Peyer's patch (tissue), 4 donors: ENCODE data around the gene NCK2. TPM values are rescaled to one million over a fixed set of nuclear protein-coding genes. Genes with fewer than 3 reads are reported as not detected.

ENCODE experiments used
- DNase-seq, 3 donors: peaks; one replicate each; pipeline ENCODE4 v3.0.0-alpha.2; 2017 to 2019
- H3K27ac ChIP-seq, 4 donors: fragments of 200-600 bp; sonication (generic); one replicate each; pipeline ENCODE4 v1.5.1; 2016 to 2019
- H3K27me3 ChIP-seq, 2 donors: fragments of 200-600 bp; sonication (generic); one replicate each; pipeline ENCODE4 v1.5.1; 2019
- H3K36me3 ChIP-seq, 3 donors: fragments of 200-600 bp; sonication (generic); one replicate each; pipeline ENCODE4 v1.5.1; 2016 to 2019
- H3K4me1 ChIP-seq, 4 donors: fragments of 200-600 bp; sonication (generic); one replicate each; pipeline ENCODE4 v1.5.1; 2016 to 2019
- H3K4me3 ChIP-seq, 4 donors: fragments of 200-600 bp; sonication (generic); 1 replicate in 3 of 4; 2 replicates in 1 of 4; pipeline ENCODE4 v1.5.1; 2016 to 2019; ENCODE audit warnings: mild to moderate bottlenecking in 1 of 4
- H3K9me3 ChIP-seq, 4 donors: fragments of 200-600 bp; sonication (generic); one replicate each; pipeline ENCODE4 v1.5.1; 2016 to 2019; ENCODE audit warnings: mild to moderate bottlenecking in 1 of 4
- POLR2A ChIP-seq, 2 donors: fragments of 450-650 bp; IDR thresholded peaks; one replicate each; pipeline ENCODE4 v1.5.1; 2017; ENCODE audit warnings: antibody characterized with exemption in 2 of 2, mild to moderate bottlenecking in 2 of 2, moderate library complexity in 2 of 2
- total RNA-seq, 4 donors: library from RNA; depleted of rRNA; stranded (reverse); fragments of >200 nt; gene quantifications; one replicate each; pipeline ENCODE4 v1.1.0, GENCODE V29; 2016
- TF ChIP-seq, protein P1 (sequence below), 6 experiments: fragments of 450-650 bp in 4 of 6; fragments of 200-600 bp in 2 of 6; sonication (generic) in 1 of 6; IDR thresholded peaks; one replicate each; pipeline ENCODE4 v1.5.1; 2017 to 2019; ENCODE audit warnings: antibody characterized with exemption in 6 of 6, mild to moderate bottlenecking in 3 of 6, moderate library complexity in 1 of 6

NCK2 gene
- total RNA-seq, 4 donors from 2014 or later: 58.6 to 94.5 (median 85.8) TPM

DNA sequence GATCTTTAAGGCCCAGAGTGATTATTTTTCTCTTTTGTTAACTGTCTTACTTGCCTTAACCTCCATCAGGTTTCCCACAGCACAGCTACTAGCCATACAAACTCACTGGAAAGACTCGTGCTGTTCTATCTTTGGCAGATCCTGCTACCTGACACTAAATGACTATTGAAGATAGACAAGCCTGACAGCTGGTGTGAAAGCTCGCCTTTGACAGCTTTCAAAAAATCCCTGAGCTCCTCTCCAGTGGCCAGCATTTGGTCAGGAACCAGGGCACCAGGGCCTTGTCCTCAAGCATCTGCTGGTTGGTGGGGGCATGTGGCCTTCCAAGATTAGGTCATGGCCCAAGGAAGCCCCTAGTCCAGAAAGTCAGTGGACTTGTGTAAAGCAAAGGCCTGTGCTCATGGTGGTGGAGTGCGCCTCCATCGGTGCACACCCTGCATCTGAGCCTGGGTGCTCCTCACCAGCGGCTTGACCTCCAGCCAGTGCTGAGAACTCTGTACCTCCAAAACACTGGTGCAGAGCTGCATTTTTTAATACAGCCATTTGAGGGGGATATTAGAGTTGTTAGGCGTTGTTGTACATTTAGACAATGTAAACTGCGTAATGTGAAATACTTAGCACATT lies 158.5 kb downstream of the NCK2 start:
- Histone ChIP-seq H3K4me3 (no peak overlapping the region), H3K9me3 (no peaks in the 10 kb centered on the region), H3K36me3 (no peaks in the 10 kb centered on the region), H3K27ac (no peak overlapping the region), H3K27me3 (no peaks in the 10 kb centered on the region), H3K4me1 (no peaks in the 10 kb centered on the region)
- TF ChIP-seq, protein P1, sequence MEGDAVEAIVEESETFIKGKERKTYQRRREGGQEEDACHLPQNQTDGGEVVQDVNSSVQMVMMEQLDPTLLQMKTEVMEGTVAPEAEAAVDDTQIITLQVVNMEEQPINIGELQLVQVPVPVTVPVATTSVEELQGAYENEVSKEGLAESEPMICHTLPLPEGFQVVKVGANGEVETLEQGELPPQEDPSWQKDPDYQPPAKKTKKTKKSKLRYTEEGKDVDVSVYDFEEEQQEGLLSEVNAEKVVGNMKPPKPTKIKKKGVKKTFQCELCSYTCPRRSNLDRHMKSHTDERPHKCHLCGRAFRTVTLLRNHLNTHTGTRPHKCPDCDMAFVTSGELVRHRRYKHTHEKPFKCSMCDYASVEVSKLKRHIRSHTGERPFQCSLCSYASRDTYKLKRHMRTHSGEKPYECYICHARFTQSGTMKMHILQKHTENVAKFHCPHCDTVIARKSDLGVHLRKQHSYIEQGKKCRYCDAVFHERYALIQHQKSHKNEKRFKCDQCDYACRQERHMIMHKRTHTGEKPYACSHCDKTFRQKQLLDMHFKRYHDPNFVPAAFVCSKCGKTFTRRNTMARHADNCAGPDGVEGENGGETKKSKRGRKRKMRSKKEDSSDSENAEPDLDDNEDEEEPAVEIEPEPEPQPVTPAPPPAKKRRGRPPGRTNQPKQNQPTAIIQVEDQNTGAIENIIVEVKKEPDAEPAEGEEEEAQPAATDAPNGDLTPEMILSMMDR (IDR thresholded peaks at IDR 0.05): no peak
- no peak for TF ChIP-seq POLR2A (IDR thresholded peaks at IDR 0.05)
- DNase-seq: no peak

DNA sequence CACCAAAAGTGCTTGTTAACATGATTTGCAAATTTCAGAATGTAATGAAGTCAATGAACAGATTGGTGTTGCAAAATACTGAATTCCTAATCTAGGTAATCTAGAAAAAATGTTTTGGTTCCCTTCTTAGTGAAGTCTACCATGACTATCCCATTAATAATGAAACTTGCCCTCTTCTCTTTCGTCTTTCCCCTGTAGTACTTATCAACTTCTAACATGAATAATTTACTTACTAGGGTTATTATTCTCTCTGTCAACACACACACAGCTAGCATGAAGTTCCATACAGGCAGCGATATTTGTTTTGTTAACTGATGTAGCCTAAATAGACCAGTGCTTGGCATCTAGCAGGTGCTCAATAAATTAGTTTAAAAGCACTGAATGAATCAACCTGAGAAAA lies 160.2 kb downstream of the NCK2 start:
- H3K36me3 ChIP-seq: no peaks in the 10 kb centered on the region
- TF ChIP-seq, protein P1 (IDR thresholded peaks at IDR 0.05): no peak
- no peak for TF ChIP-seq POLR2A (IDR thresholded peaks at IDR 0.05)
- no peak for DNase-seq
- no peaks in the 10 kb centered on the region for H3K9me3 ChIP-seq
- H3K4me1 ChIP-seq: no peaks in the 10 kb centered on the region
- H3K27ac ChIP-seq: no peak overlapping the region
- no peaks in the 10 kb centered on the region for H3K27me3 ChIP-seq
- no peak overlapping the region for H3K4me3 ChIP-seq

DNA sequence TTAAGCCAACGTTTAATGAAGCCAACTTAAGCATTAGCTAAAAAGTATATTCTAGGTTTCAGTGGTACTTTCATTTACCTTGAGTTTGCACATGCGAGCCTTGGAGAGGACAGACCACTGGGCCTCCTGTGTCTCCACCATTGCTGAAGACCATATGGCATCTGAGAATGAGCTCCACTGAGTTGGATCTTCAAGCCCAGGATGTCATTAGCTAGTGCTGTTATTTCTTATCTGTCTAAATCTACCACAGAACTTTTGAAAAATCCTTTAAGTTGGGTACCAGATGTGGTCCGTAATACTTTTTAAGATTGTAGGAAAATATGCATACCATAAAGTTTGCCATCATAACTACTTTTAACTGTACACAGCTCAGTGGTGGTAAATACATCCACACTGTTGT lies 161.8 kb downstream of the NCK2 start:
- no peaks in the 10 kb centered on the region for H3K36me3 ChIP-seq
- H3K4me1 ChIP-seq: no peaks in the 10 kb centered on the region
- no peak overlapping the region for H3K27ac ChIP-seq
- no peak for DNase-seq
- no peaks in the 10 kb centered on the region for H3K27me3 ChIP-seq
- no peaks in the 10 kb centered on the region for H3K9me3 ChIP-seq
- no peak overlapping the region for H3K4me3 ChIP-seq
- TF ChIP-seq, protein P1 (IDR thresholded peaks at IDR 0.05): no peak
- no peak for TF ChIP-seq POLR2A (IDR thresholded peaks at IDR 0.05)

DNA sequence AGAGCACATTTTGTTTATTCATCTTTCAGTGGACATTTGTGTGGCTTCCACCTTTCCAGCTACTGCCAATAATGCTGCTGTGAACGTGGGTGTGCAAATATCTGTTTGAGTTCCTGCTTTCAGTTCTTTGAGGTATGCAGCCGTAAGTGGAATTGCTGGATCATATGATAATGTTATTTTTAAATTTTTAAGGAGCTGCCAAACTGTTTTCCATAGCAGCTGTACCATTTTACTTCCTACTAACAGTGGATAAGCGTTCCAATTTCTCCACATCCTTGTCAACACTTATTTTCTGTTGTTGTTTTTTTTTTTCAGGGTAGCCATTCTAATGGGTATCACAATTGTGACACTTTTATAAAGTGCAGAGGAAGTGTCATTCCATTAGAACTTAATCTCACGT lies 162.5 kb downstream of the NCK2 start:
- no peak for DNase-seq
- Histone ChIP-seq H3K36me3 (no peaks in the 10 kb centered on the region), H3K4me1 (no peaks in the 10 kb centered on the region), H3K4me3 (no peak overlapping the region), H3K27ac (no peak overlapping the region), H3K27me3 (no peaks in the 10 kb centered on the region), H3K9me3 (no peaks in the 10 kb centered on the region)
- TF ChIP-seq, protein P1 (IDR thresholded peaks at IDR 0.05): no peak
- no peak for TF ChIP-seq POLR2A (IDR thresholded peaks at IDR 0.05)

DNA sequence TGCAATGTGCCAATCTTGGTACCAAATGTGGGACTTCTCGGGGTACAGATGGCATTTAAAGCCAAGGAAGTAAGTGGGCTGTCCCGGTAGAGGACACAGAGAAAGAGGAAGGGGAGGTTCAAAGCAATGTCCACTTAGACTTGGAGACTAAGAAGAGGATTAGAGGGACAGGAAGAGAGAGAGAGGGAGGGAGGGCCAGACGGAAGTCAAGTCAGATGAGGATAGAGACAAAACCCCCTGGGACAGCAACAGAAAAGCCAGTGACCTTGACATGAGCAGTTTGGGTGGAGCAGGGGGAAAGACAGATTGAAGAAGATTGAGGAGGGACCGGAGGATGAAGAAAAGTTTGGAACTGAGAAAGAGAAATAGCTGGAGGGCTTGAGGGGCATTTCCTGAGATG lies 164.5 kb downstream of the NCK2 start:
- no peak for DNase-seq
- H3K4me1 ChIP-seq: no peaks in the 10 kb centered on the region
- H3K27me3 ChIP-seq: no peaks in the 10 kb centered on the region
- TF ChIP-seq, protein P1 (IDR thresholded peaks at IDR 0.05): no peak
- no peak for TF ChIP-seq POLR2A (IDR thresholded peaks at IDR 0.05)
- no peaks in the 10 kb centered on the region for H3K9me3 ChIP-seq
- H3K27ac ChIP-seq: no peak overlapping the region
- no peaks in the 10 kb centered on the region for H3K36me3 ChIP-seq
- H3K4me3 ChIP-seq: no peak overlapping the region
